IPS DF 19.7 (cell line): ENCODE data around the gene MCAT.
"Not testable (repeated sequence)": the region's sequence is repeated elsewhere in the genome, so short reads cannot be mapped to it uniquely, and the experiment has no call there.

Source experiments
- DNase-seq: peaks from one replicate; pipeline ENCODE4 v3.0.0-alpha.2; 2013; ENCODE audit warnings: low read depth, low spot score

The MCAT gene

GRCh38 chr22:43153899-43154298 is 10.7 kb upstream of the MCAT start:
- no peak for DNase-seq

GRCh38 chr22:43152357-43153071 is 9.3 kb upstream of the MCAT start:
- DNase-seq, result no peak

- DNase-seq, result no peak
Observed at GRCh38 chr22:43152003-43152356, 8.8 kb upstream of the MCAT start.

GRCh38 chr22:43151251-43152002 is 8.2 kb upstream of the MCAT start, which contains the start of gene TSPO:
Gene TSPO (plus strand): TSS chr22:43151559. CDS start chr22:43159239, 7,680 bp downstream.
- no peak for DNase-seq

GRCh38 chr22:43150731-43151206 is 7.6 kb upstream of the MCAT start:
- DNase-seq, result no peak

GRCh38 chr22:43148581-43148980 is 5.4 kb upstream of the MCAT start:
- DNase-seq, result no peak

GRCh38 chr22:43147821-43148220 is 4.6 kb upstream of the MCAT start:
- no peak for DNase-seq

- not testable (repeated sequence) for DNase-seq
Observed at GRCh38 chr22:43146332-43146731, 3.1 kb upstream of the MCAT start.

- DNase-seq, result not testable (repeated sequence)
Observed at GRCh38 chr22:43145371-43145770, 2.2 kb upstream of the MCAT start.

- DNase-seq, result no peak
Observed at GRCh38 chr22:43144949-43145348, 1.8 kb upstream of the MCAT start.

- no peak for DNase-seq
Observed at GRCh38 chr22:43136801-43137200, 6.4 kb downstream of the MCAT start.

GRCh38 chr22:43136255-43136654 is 6.9 kb downstream of the MCAT start:
- no peak for DNase-seq

GRCh38 chr22:43135565-43135964 is 7.6 kb downstream of the MCAT start:
- no peak for DNase-seq

- DNase-seq, result no peak
Observed at GRCh38 chr22:43134553-43134952, 8.6 kb downstream of the MCAT start.

- DNase-seq, result no peak
Observed at GRCh38 chr22:43133401-43133800, 9.8 kb downstream of the MCAT start.

- DNase-seq, result no peak
Observed at GRCh38 chr22:43131773-43132501, 11.3 kb downstream of the MCAT start.

- no peak for DNase-seq
Observed at GRCh38 chr22:43129426-43130425, 13.5 kb downstream of the MCAT start.

- no peak for DNase-seq
Observed at GRCh38 chr22:43128928-43129424, 14.2 kb downstream of the MCAT start.

- DNase-seq, result no peak
Observed at GRCh38 chr22:43128116-43128515, 15.1 kb downstream of the MCAT start.

GRCh38 chr22:43127166-43127908 is 15.9 kb downstream of the MCAT start:
- DNase-seq, result no peak
